Hepatocyte (in vitro differentiated cells): ENCODE measurements around the gene NLRP13.

Experiments
- EZH2 ChIP-seq: fragments of 200-600 bp; sonication (generic); IDR thresholded peaks from 2 replicates; pipeline ENCODE4 v1.6.1; 2016; ENCODE audit warnings: antibody characterized with exemption, mild to moderate bottlenecking, borderline replicate concordance
- TF ChIP-seq, protein P1 (sequence below): fragments of 200-600 bp; sonication (generic); IDR thresholded peaks from 2 replicates; pipeline ENCODE4 v1.5.1; 2016; ENCODE audit warnings: antibody characterized with exemption, mild to moderate bottlenecking; ENCODE audit not compliant: poor library complexity

- TF ChIP-seq EZH2, result no peak
- TF ChIP-seq, protein P1, sequence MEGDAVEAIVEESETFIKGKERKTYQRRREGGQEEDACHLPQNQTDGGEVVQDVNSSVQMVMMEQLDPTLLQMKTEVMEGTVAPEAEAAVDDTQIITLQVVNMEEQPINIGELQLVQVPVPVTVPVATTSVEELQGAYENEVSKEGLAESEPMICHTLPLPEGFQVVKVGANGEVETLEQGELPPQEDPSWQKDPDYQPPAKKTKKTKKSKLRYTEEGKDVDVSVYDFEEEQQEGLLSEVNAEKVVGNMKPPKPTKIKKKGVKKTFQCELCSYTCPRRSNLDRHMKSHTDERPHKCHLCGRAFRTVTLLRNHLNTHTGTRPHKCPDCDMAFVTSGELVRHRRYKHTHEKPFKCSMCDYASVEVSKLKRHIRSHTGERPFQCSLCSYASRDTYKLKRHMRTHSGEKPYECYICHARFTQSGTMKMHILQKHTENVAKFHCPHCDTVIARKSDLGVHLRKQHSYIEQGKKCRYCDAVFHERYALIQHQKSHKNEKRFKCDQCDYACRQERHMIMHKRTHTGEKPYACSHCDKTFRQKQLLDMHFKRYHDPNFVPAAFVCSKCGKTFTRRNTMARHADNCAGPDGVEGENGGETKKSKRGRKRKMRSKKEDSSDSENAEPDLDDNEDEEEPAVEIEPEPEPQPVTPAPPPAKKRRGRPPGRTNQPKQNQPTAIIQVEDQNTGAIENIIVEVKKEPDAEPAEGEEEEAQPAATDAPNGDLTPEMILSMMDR, result no peak
Measured at GRCh38 chr19:55947532-55947931, 15.4 kb upstream of the NLRP13 start, which contains the start of gene NLRP8.
